Liver (tissue), 9 donors: ENCODE data around the gene FETUB. TPM values are rescaled to one million over a fixed set of nuclear protein-coding genes. Genes with fewer than 3 reads are reported as not detected.

Source experiments
- DNase-seq: peaks from one replicate; pipeline ENCODE4 v3.0.0-alpha.2; 2017; ENCODE audit warnings: low spot score
- H3K27ac ChIP-seq, 2 donors: one replicate each; pipeline ENCODE4 v1.7.0; 2013; ENCODE audit warnings: inconsistent platforms in 2 of 2, low read length in 2 of 2, control low read depth in 1 of 2, low read depth in 1 of 2, mild to moderate bottlenecking in 1 of 2
- H3K27me3 ChIP-seq, 4 donors: one replicate each; pipeline versions ENCODE4 v1.6.1 to v1.7.0; 2013; ENCODE audit warnings: low read length in 3 of 4, inconsistent platforms in 1 of 4, mild to moderate bottlenecking in 1 of 4, moderate library complexity in 1 of 4; ENCODE audit not compliant: control insufficient read depth in 4 of 4, insufficient read depth in 4 of 4
- H3K36me3 ChIP-seq, 4 donors: one replicate each; pipeline versions ENCODE4 v1.6.1 to v1.7.0; 2013; ENCODE audit warnings: low read length in 3 of 4, mild to moderate bottlenecking in 3 of 4, low read depth in 1 of 4, moderate library complexity in 1 of 4; ENCODE audit not compliant: control insufficient read depth in 4 of 4, insufficient read depth in 3 of 4
- H3K4me1 ChIP-seq, 4 donors: one replicate each; pipeline versions ENCODE4 v1.6.1 to v1.7.0; 2013; ENCODE audit warnings: low read length in 3 of 4, mild to moderate bottlenecking in 3 of 4, moderate library complexity in 1 of 4; ENCODE audit not compliant: control insufficient read depth in 4 of 4, insufficient read depth in 4 of 4
- H3K4me3 ChIP-seq, 3 donors: one replicate each; pipeline versions ENCODE4 v1.6.1 to v1.7.0; 2013; ENCODE audit warnings: low read length in 3 of 3, control low read depth in 1 of 3, low read depth in 1 of 3, mild to moderate bottlenecking in 1 of 3
- H3K9ac ChIP-seq, 2 donors: one replicate each; pipeline ENCODE4 v1.7.0; 2013; ENCODE audit warnings: low read length in 2 of 2, mild to moderate bottlenecking in 2 of 2, moderate library complexity in 2 of 2, control low read depth in 1 of 2, low read depth in 1 of 2
- H3K9me3 ChIP-seq, 4 donors: one replicate each; pipeline versions ENCODE4 v1.6.1 to v1.7.0; 2013; ENCODE audit warnings: low read length in 3 of 4; ENCODE audit not compliant: control insufficient read depth in 4 of 4
- CTCF ChIP-seq: fragments of 150-350 bp; IDR thresholded peaks from 2 replicates; pipeline ENCODE4 v1.5.1; 2017; ENCODE audit warnings: improper control_type of control experiment, low read depth, low read length; ENCODE audit not compliant: missing input control
- EGR1 ChIP-seq, 2 donors: IDR thresholded peaks; 2 replicates each; pipeline ENCODE4 v1.6.1; 2016 to 2018; ENCODE audit warnings: antibody characterized with exemption in 2 of 2, low read depth in 2 of 2
- FOXA1 ChIP-seq: IDR thresholded peaks from 2 replicates; pipeline ENCODE4 v1.6.1; 2016; ENCODE audit warnings: antibody characterized with exemption
- FOXA2 ChIP-seq: IDR thresholded peaks from 2 replicates; pipeline ENCODE4 v1.6.1; 2016; ENCODE audit warnings: antibody characterized with exemption
- GABPA ChIP-seq, 2 donors: IDR thresholded peaks in 1 of 2; conservative IDR thresholded peaks in 1 of 2; 2 replicates each; pipeline ENCODE4 v1.6.1; 2016; ENCODE audit warnings: antibody characterized with exemption in 2 of 2, mild to moderate bottlenecking in 1 of 2, moderate library complexity in 1 of 2
- HNF4A ChIP-seq, 2 donors: conservative IDR thresholded peaks; 2 replicates each; pipeline ENCODE4 v1.6.1; 2016; ENCODE audit warnings: antibody characterized with exemption in 2 of 2, mild to moderate bottlenecking in 2 of 2
- HNF4G ChIP-seq: IDR thresholded peaks from 2 replicates; pipeline ENCODE4 v1.6.1; 2016; ENCODE audit warnings: antibody characterized with exemption
- JUND ChIP-seq, 2 donors: IDR thresholded peaks; 2 replicates each; pipeline ENCODE4 v1.6.1; 2016; ENCODE audit warnings: antibody characterized with exemption in 2 of 2
- MAX ChIP-seq: IDR thresholded peaks from 2 replicates; pipeline ENCODE4 v1.6.1; 2016; ENCODE audit warnings: antibody characterized with exemption
- NR2F2 ChIP-seq: IDR thresholded peaks from 2 replicates; pipeline ENCODE4 v1.6.1; 2016; ENCODE audit warnings: antibody characterized with exemption
- RAD21 ChIP-seq, 2 donors: IDR thresholded peaks; 2 replicates each; pipeline ENCODE4 v1.6.1; 2016; ENCODE audit warnings: antibody characterized with exemption in 2 of 2, mild to moderate bottlenecking in 2 of 2
- REST ChIP-seq: IDR thresholded peaks from 2 replicates; pipeline ENCODE4 v1.6.1; 2016; ENCODE audit warnings: antibody characterized with exemption, mild to moderate bottlenecking
- RXRA ChIP-seq, 2 donors: IDR thresholded peaks; 2 replicates each; pipeline ENCODE4 v1.6.1; 2017 to 2018; ENCODE audit warnings: antibody characterized with exemption in 2 of 2, mild to moderate bottlenecking in 1 of 2
- SP1 ChIP-seq: IDR thresholded peaks from 2 replicates; pipeline ENCODE4 v1.6.1; 2018; ENCODE audit warnings: antibody characterized with exemption, mild to moderate bottlenecking
- TAF1 ChIP-seq: conservative IDR thresholded peaks from 2 replicates; pipeline ENCODE4 v1.6.1; 2016; ENCODE audit warnings: antibody characterized with exemption, mild to moderate bottlenecking
- YY1 ChIP-seq: IDR thresholded peaks from 2 replicates; pipeline ENCODE4 v1.6.1; 2016; ENCODE audit warnings: antibody characterized with exemption, mild to moderate bottlenecking
- WGBS: extraction: QIAGEN DNeasy Blood & Tissue Kit; methylation state at CpG from one replicate; pipeline ENCODE4 v1.1.7; 2013; 5-methylcytosine and 5-hydroxymethylcytosine counted together
- polyA plus RNA-seq, 2 donors: library from polyadenylated mRNA; stranded (reverse) in 1 of 2; unstranded in 1 of 2; fragments of 200-250 nt in 1 of 2; fragments of >200 nt in 1 of 2; fragmentation: Nextera tagmentation in 1 of 2; extraction: Ambion mirVana in 1 of 2; gene quantifications; one replicate each; pipeline versions ENCODE4 v1.2.1 to v1.2.3, GENCODE V29; 2013 to 2015
- total RNA-seq, 2 donors: library from RNA; depleted of rRNA; stranded (reverse); fragments of >200 nt; gene quantifications; one replicate each; pipeline ENCODE4 v1.2.3, GENCODE V29; 2014
- TF ChIP-seq, protein P1 (sequence below): IDR thresholded peaks from 2 replicates; pipeline ENCODE4 v1.6.1; 2016; ENCODE audit warnings: antibody characterized with exemption
- TF ChIP-seq, protein P2 (sequence below): IDR thresholded peaks from 2 replicates; pipeline ENCODE4 v1.6.1; 2016; ENCODE audit warnings: antibody characterized with exemption
- donor health status: healthy.
- donor health status: healthy.
- donor health status: healthy.
- donor health status: healthy.
- donor health status: healthy.

Gene FETUB
- total and polyA plus RNA-seq, 4 donors, result 3.1 to 28.6 (median 9.4) TPM

DNA sequence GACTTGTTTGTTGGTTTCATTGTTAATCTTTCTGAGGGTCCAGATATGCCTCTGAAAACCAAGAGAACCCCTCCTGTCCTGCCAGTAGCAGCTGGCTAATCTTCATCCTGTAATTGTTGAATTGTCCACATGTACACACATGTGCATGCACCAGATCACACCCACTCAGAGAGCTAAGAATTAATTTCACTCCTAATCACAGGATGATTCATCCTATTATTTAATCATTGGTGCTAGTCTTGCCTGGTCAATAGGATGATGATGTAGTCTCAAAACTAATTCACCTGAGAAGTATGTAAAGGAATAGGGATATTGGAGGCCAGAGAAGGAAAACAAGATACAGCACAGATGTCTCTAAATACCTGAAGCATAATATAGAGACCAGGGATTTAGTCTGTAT, 35.1 kb upstream of the FETUB start:
- Histone ChIP-seq H3K27me3 (no peaks in the 10 kb centered on the region), H3K36me3 (no peaks in the 10 kb centered on the region), H3K4me3 (no peak overlapping the region), H3K4me1 (peaks cover 13 to 77% (median 40%) of the 10 kb centered on the region in 4 donors), H3K9me3 (no peaks in the 10 kb centered on the region), H3K27ac (peak overlapping the region; percentile 92 to 94), H3K9ac (no peak overlapping the region)
- no peak for TF ChIP-seq RXRA (IDR thresholded peaks at IDR 0.05)
- peak in 1 of 2 donors; percentile 30 for TF ChIP-seq JUND (IDR thresholded peaks at IDR 0.05)
- no peak for DNase-seq

GRCh38 chr3:186605561-186606545, 34.3 kb upstream of the FETUB start:
- TF ChIP-seq CTCF (no peak), JUND (IDR thresholded peaks at IDR 0.05) (peak; percentile 99), YY1 (peak; percentile 96), SP1 (peak; percentile 55), FOXA1 (peak; percentile 99), RXRA (IDR thresholded peaks at IDR 0.05) (peak; percentile 31 to 65), FOXA2 (peak; percentile 99), TAF1 (no peak), HNF4A (conservative IDR thresholded peaks at IDR 0.05) (peak; percentile 57 to 81), REST (no peak), HNF4G (no peak), GABPA (IDR thresholded peaks at IDR 0.05 in 1 of 2, conservative IDR thresholded peaks at IDR 0.05 in 1 of 2) (no peak), RAD21 (IDR thresholded peaks at IDR 0.05) (peak; percentile 9 to 28), NR2F2 (no peak), MAX (peak; percentile 34), EGR1 (IDR thresholded peaks at IDR 0.05; ENCODE audit: low read depth in 2 of 2) (no peak)
- TF ChIP-seq, protein P1, sequence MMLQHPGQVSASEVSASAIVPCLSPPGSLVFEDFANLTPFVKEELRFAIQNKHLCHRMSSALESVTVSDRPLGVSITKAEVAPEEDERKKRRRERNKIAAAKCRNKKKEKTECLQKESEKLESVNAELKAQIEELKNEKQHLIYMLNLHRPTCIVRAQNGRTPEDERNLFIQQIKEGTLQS, result peak; percentile 93
- TF ChIP-seq, protein P2, sequence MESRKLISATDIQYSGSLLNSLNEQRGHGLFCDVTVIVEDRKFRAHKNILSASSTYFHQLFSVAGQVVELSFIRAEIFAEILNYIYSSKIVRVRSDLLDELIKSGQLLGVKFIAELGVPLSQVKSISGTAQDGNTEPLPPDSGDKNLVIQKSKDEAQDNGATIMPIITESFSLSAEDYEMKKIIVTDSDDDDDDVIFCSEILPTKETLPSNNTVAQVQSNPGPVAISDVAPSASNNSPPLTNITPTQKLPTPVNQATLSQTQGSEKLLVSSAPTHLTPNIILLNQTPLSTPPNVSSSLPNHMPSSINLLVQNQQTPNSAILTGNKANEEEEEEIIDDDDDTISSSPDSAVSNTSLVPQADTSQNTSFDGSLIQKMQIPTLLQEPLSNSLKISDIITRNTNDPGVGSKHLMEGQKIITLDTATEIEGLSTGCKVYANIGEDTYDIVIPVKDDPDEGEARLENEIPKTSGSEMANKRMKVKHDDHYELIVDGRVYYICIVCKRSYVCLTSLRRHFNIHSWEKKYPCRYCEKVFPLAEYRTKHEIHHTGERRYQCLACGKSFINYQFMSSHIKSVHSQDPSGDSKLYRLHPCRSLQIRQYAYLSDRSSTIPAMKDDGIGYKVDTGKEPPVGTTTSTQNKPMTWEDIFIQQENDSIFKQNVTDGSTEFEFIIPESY, result peak; percentile 48
- H3K4me1 ChIP-seq, result peaks cover 11 to 70% (median 36%) of the 10 kb centered on the region in 4 donors
- peak overlapping the region; percentile 92 to 94 for H3K27ac ChIP-seq
- H3K9ac ChIP-seq, result peak overlapping the region in 1 of 2 donors; percentile 27
- no peaks in the 10 kb centered on the region for H3K9me3 ChIP-seq
- H3K4me3 ChIP-seq, result peak overlapping the region in 1 of 3 donors; percentile 30
- WGBS, result 68% methylated on average over 5 of the region's 5 CpGs
- no peaks in the 10 kb centered on the region for H3K27me3 ChIP-seq
- no peak for DNase-seq
- H3K36me3 ChIP-seq, result no peaks in the 10 kb centered on the region
